ENCODE results near the gene SMURF1.

DNA sequence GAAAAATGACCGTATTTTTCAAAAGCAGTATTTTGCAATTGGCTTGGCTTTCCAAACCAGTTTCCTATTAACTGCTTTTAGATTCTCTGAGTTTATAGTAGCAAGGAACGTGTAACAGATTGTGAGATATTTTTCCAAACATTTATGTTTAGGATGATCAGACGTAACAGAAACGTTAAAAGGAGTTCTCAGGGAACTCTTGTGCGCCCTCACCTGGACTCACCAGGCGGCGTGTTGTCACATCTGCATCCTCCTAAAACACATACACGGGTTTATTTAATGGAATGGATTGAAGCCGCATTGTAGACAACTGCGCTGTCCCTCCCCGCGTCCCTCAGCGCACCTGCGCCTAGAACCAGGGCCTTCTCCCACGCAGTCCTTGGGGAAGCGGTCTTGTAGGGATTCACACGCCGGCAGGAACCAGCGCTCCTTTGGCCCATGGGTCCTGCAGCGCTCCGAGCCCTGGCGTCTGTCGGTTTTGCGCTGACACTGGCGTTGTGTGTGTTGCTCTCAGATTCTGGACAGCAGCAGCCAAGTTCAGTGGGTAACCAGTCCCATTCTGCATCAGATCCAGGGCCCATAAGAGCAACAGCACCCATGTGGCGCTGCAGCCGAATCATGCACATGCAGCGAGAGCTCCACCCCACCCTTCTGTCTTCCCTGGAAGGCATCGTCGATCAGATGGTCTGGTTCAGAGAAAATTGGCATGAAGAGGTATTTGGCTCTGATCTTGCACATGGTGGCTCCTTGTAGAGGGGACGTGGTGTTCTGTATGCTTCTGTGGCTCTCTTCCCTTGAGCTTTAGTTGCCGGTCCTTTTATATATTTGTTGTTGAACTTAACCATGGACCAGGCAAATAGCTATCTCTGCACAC is 150.6 kb downstream of the SMURF1 start:
- TF ChIP-seq CTCF (IDR thresholded peaks at IDR 0.05; ENCODE audit: poor library complexity, severe bottlenecking) (no peak), MXI1 (conservative IDR thresholded peaks at IDR 0.05; ENCODE audit: poor library complexity, severe bottlenecking) (no peak), EP300 (conservative IDR thresholded peaks at IDR 0.05; ENCODE audit: poor library complexity, severe bottlenecking) (no peak)
